ENCODE data around the gene UGT1A9. TPM values are rescaled to one million over a fixed set of nuclear protein-coding genes. Genes with fewer than 3 reads are reported as not detected.
"Not testable (repeated sequence)": the region's sequence is repeated elsewhere in the genome, so short reads cannot be mapped to it uniquely, and the experiment has no call there.

The UGT1A9 gene
- total and polyA plus RNA-seq, 2 donors (not counting 1 experiment from before 2014, with no cell fraction given), result not detected

DNA sequence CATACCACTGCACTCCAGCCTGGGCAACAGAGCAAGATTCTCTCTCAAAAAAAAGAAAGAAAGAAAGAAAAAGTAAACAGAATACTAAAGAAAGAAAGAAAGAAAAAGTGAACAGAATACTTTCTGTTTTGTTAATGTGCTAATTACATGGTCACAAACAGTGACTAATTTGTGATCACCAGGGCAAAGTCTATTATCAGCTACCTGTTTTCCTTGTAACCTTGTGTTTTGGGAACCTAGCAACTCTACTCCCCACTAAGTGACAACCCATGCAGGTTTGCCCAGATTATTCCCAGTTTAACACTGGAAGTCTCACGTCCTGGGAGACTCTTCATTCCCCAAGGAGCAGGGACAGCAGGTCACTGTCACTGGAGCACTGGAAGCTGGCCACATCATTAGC lies 16.7 kb upstream of the UGT1A9 start:
- DNase-seq (ENCODE audit: low read depth in 2 of 2), result no peak

DNA sequence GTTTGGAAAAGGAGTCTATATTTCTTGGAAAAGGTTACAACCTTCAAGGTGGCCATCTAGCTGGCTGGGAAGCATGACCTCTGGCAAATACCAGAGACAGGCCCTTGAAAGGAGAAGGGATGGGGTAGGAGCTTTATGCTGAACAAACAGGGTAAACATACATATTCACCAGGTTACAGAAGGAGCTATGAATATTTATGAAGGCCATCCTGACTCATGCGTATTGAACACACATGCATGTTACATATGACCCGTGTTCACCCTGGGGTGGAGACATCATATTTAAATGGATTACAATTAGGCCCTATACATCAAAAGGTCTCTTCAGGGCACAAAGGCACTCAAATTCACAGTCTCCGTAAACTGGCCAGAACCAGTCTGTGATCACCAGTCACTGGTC lies 15.8 kb upstream of the UGT1A9 start:
- not testable (repeated sequence) for H3K36me3 ChIP-seq (ENCODE audit: control insufficient read depth, insufficient read depth, low read length); H3K27me3 ChIP-seq (ENCODE audit: control insufficient read depth, insufficient read depth, low read length); DNase-seq (ENCODE audit: low read depth in 2 of 2)

More for the DNA sequence above, 16.7 kb upstream of the UGT1A9 start:
- Histone ChIP-seq H3K4me1 (ENCODE audit: control insufficient read depth, extremely low read depth, insufficient read depth, low read length) (no peaks in the 10 kb centered on the region), H3K4me3 (replicated peaks in 1 of 4; ENCODE audit: control extremely low read depth in 1 of 4, insufficient read depth in 1 of 4, low read depth in 3 of 4, low read length in 4 of 4) (no peak overlapping the region), H4K20me1 (ENCODE audit: control insufficient read depth, extremely low read depth, insufficient read depth, low read length) (no peaks in the 10 kb centered on the region), H3K9ac (ENCODE audit: insufficient read depth, low read length) (no peak overlapping the region), H3K27ac (ENCODE audit: insufficient read depth, low read length) (no peak overlapping the region), H2AFZ (ENCODE audit: low read length) (no peak overlapping the region), H3K9me3 (ENCODE audit: control insufficient read depth, insufficient read depth, low read depth, low read length) (no peaks in the 10 kb centered on the region), H3K36me3 (ENCODE audit: control insufficient read depth, insufficient read depth, low read length) (no peaks in the 10 kb centered on the region), H3K79me2 (ENCODE audit: control insufficient read depth, insufficient read depth, low read length) (no peaks in the 10 kb centered on the region), H3K4me2 (ENCODE audit: extremely low read depth, insufficient read depth, low read length) (no peak overlapping the region), H3K27me3 (ENCODE audit: control insufficient read depth, insufficient read depth, low read length) (no peaks in the 10 kb centered on the region)
- TF ChIP-seq EZH2 (IDR thresholded peaks at IDR 0.05; ENCODE audit: low read length, missing control alignments), result no peak
- TF ChIP-seq, protein P1, sequence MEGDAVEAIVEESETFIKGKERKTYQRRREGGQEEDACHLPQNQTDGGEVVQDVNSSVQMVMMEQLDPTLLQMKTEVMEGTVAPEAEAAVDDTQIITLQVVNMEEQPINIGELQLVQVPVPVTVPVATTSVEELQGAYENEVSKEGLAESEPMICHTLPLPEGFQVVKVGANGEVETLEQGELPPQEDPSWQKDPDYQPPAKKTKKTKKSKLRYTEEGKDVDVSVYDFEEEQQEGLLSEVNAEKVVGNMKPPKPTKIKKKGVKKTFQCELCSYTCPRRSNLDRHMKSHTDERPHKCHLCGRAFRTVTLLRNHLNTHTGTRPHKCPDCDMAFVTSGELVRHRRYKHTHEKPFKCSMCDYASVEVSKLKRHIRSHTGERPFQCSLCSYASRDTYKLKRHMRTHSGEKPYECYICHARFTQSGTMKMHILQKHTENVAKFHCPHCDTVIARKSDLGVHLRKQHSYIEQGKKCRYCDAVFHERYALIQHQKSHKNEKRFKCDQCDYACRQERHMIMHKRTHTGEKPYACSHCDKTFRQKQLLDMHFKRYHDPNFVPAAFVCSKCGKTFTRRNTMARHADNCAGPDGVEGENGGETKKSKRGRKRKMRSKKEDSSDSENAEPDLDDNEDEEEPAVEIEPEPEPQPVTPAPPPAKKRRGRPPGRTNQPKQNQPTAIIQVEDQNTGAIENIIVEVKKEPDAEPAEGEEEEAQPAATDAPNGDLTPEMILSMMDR (conservative IDR thresholded peaks at IDR 0.05 in 1 of 2, IDR thresholded peaks at IDR 0.05 in 1 of 2; ENCODE audit: low read depth in 1 of 2, low read length in 2 of 2), result no peak

DNA sequence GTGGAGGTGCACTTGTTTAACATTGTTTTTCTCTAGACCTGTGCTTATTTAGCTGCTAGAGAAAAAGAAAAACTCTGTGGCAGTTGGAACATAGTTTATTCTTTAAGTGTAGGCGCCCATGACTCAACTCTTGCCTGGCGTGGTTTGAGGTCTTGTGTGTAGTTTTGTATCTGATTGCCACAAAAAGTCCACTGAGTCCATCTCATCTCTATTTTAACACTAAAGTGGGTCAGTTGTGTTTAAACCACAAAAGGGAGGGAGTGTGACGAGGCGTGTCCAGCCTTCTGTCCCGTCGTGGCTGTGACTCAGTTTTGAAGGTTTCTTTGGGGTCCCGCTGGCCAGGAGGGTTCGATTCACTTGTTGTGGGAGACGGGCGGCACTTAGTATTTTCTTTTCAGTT lies 15.3 kb upstream of the UGT1A9 start:
- Histone ChIP-seq H3K36me3 (ENCODE audit: control insufficient read depth, insufficient read depth, low read length) (no peaks in the 10 kb centered on the region), H3K9me3 (ENCODE audit: control insufficient read depth, insufficient read depth, low read depth, low read length) (no peaks in the 10 kb centered on the region)

More for the DNA sequence above, 15.8 kb upstream of the UGT1A9 start:
- not testable (repeated sequence) for H3K4me1 ChIP-seq (ENCODE audit: control insufficient read depth, extremely low read depth, insufficient read depth, low read length); H3K79me2 ChIP-seq (ENCODE audit: control insufficient read depth, insufficient read depth, low read length); H3K27ac ChIP-seq (ENCODE audit: insufficient read depth, low read length); H3K9ac ChIP-seq (ENCODE audit: insufficient read depth, low read length); H2AFZ ChIP-seq (ENCODE audit: low read length); H3K4me3 ChIP-seq (replicated peaks in 1 of 4; ENCODE audit: control extremely low read depth in 1 of 4, insufficient read depth in 1 of 4, low read depth in 3 of 4, low read length in 4 of 4); H3K4me2 ChIP-seq (ENCODE audit: extremely low read depth, insufficient read depth, low read length); H4K20me1 ChIP-seq (ENCODE audit: control insufficient read depth, extremely low read depth, insufficient read depth, low read length); H3K9me3 ChIP-seq (ENCODE audit: control insufficient read depth, insufficient read depth, low read depth, low read length)

More for the DNA sequence above, 15.3 kb upstream of the UGT1A9 start:
- H4K20me1 ChIP-seq (ENCODE audit: control insufficient read depth, extremely low read depth, insufficient read depth, low read length), result no peaks in the 10 kb centered on the region
- H3K4me2 ChIP-seq (ENCODE audit: extremely low read depth, insufficient read depth, low read length), result no peak overlapping the region
- TF ChIP-seq, protein P1 (conservative IDR thresholded peaks at IDR 0.05 in 1 of 2, IDR thresholded peaks at IDR 0.05 in 1 of 2; ENCODE audit: low read depth in 1 of 2, low read length in 2 of 2), result no peak
- TF ChIP-seq EZH2 (IDR thresholded peaks at IDR 0.05; ENCODE audit: low read length, missing control alignments), result no peak
- H3K27me3 ChIP-seq (ENCODE audit: control insufficient read depth, insufficient read depth, low read length), result no peaks in the 10 kb centered on the region
- no peak overlapping the region for H3K27ac ChIP-seq (ENCODE audit: insufficient read depth, low read length)
- H3K4me3 ChIP-seq (replicated peaks in 1 of 4; ENCODE audit: control extremely low read depth in 1 of 4, insufficient read depth in 1 of 4, low read depth in 3 of 4, low read length in 4 of 4), result no peak overlapping the region
- H3K9ac ChIP-seq (ENCODE audit: insufficient read depth, low read length), result no peak overlapping the region
- DNase-seq (ENCODE audit: low read depth in 2 of 2), result no peak
- H2AFZ ChIP-seq (ENCODE audit: low read length), result no peak overlapping the region
- no peaks in the 10 kb centered on the region for H3K4me1 ChIP-seq (ENCODE audit: control insufficient read depth, extremely low read depth, insufficient read depth, low read length)
- H3K79me2 ChIP-seq (ENCODE audit: control insufficient read depth, insufficient read depth, low read length), result no peaks in the 10 kb centered on the region

Measured in fibroblast of lung (primary cell).